OCI-LY1 (cell line): ENCODE data around the gene XRCC6.
"Not testable (repeated sequence)": the region's sequence is repeated elsewhere in the genome, so short reads cannot be mapped to it uniquely, and the experiment has no call there.

Source experiments
- H2AFZ ChIP-seq: fragments of 200-600 bp; sonication (generic), shearing (Covaris generic); 2 replicates; pipeline ENCODE4 v1.6.0; 2014; ENCODE audit warnings: antibody characterized with exemption, mild to moderate bottlenecking, low read length
- H3F3A ChIP-seq: fragments of 200-600 bp; sonication (generic), shearing (Covaris generic); 2 replicates; pipeline ENCODE4 v1.6.0; 2014; ENCODE audit warnings: mild to moderate bottlenecking, antibody characterized with exemption, low read length, moderate library complexity; ENCODE audit not compliant: insufficient read depth
- H3K27ac ChIP-seq: fragments of 200-600 bp; sonication (generic); 2 replicates; pipeline ENCODE4 v1.5.1; 2014; ENCODE audit warnings: low read length, mixed run types, mild to moderate bottlenecking, low read depth; ENCODE audit not compliant: poor library complexity, severe bottlenecking
- H3K27me3 ChIP-seq: fragments of 200-600 bp; sonication (generic); 2 replicates; pipeline ENCODE4 v1.6.0; 2014; ENCODE audit warnings: antibody characterized with exemption, mild to moderate bottlenecking, low read length, moderate library complexity; ENCODE audit not compliant: insufficient read depth
- H3K36me3 ChIP-seq: fragments of 200-600 bp; sonication (generic); 2 replicates; pipeline ENCODE4 v1.6.1; 2014; ENCODE audit warnings: mild to moderate bottlenecking, antibody characterized with exemption, low read length, moderate library complexity, mixed read lengths; ENCODE audit not compliant: insufficient read depth
- H3K4me1 ChIP-seq: fragments of 200-600 bp; sonication (generic); 2 replicates; pipeline ENCODE4 v1.5.1; 2014; ENCODE audit warnings: mild to moderate bottlenecking, low read length, moderate library complexity; ENCODE audit not compliant: insufficient read depth, severe bottlenecking
- H3K4me2 ChIP-seq: fragments of 200-600 bp; sonication (generic), shearing (Covaris generic); 2 replicates; pipeline ENCODE4 v1.6.1; 2014; ENCODE audit warnings: low read length
- H3K4me3 ChIP-seq: fragments of 200-600 bp; sonication (generic); 2 replicates; pipeline ENCODE4 v1.5.1; 2014; ENCODE audit warnings: low read length, low read depth, mild to moderate bottlenecking, mixed read lengths; ENCODE audit not compliant: poor library complexity, severe bottlenecking
- H3K79me2 ChIP-seq: fragments of 200-600 bp; shearing (Covaris generic); 2 replicates; pipeline ENCODE4 v1.6.1; 2016; ENCODE audit warnings: mixed run types, low read length, mixed read lengths; ENCODE audit not compliant: insufficient read depth
- H3K9ac ChIP-seq: fragments of 200-600 bp; sonication (generic), shearing (Covaris generic); 2 replicates; pipeline ENCODE4 v1.6.1; 2014; ENCODE audit warnings: mild to moderate bottlenecking, low read length, mixed read lengths
- H3K9me2 ChIP-seq: fragments of 200-600 bp; sonication (generic), shearing (Covaris generic); 2 replicates; pipeline ENCODE4 v1.6.1; 2014; ENCODE audit warnings: low read depth, mild to moderate bottlenecking, low read length, mixed read lengths
- H3K9me3 ChIP-seq: fragments of 200-600 bp; shearing (Covaris generic); 2 replicates; pipeline ENCODE4 v1.6.1; 2014; ENCODE audit warnings: low read length, mixed read lengths
- H4K20me1 ChIP-seq: fragments of 200-600 bp; sonication (generic), shearing (Covaris generic); 2 replicates; pipeline ENCODE4 v1.6.0; 2016; ENCODE audit warnings: mild to moderate bottlenecking, low read length; ENCODE audit not compliant: insufficient read depth
- CTCF ChIP-seq: fragments of 200-600 bp; sonication (generic), shearing (Covaris generic); IDR thresholded peaks from 2 replicates; pipeline ENCODE4 v1.5.1; 2017; ENCODE audit warnings: mild to moderate bottlenecking, antibody characterized with exemption, low read length, moderate library complexity, mixed read lengths
- EZH2 ChIP-seq: fragments of 200-600 bp; sonication (generic), shearing (Covaris generic); IDR thresholded peaks from 2 replicates; pipeline ENCODE4 v1.8.0; 2017; ENCODE audit warnings: borderline replicate concordance, mixed run types, mild to moderate bottlenecking, antibody characterized with exemption, low read length, moderate library complexity, mixed read lengths

The XRCC6 gene

GRCh38 chr22:41664951-41665350 lies 43.9 kb downstream of the XRCC6 start:
- Histone ChIP-seq H3K9me2 (no peaks in the 10 kb centered on the region), H3K27ac (no peak overlapping the region), H3K27me3 (no peaks in the 10 kb centered on the region), H3K9me3 (no peaks in the 10 kb centered on the region), H3K79me2 (no peaks in the 10 kb centered on the region), H3F3A (peaks cover 3% of the 10 kb centered on the region; the same call in 1 of the 2 replicates), H3K4me3 (no peak overlapping the region), H2AFZ (no peak overlapping the region), H3K4me2 (no peak overlapping the region), H3K9ac (no peak overlapping the region), H3K36me3 (peaks cover 56% of the 10 kb centered on the region), H3K4me1 (peaks cover 17% of the 10 kb centered on the region), H4K20me1 (no peaks in the 10 kb centered on the region)
- no peak for TF ChIP-seq EZH2
- no peak for TF ChIP-seq CTCF

GRCh38 chr22:41668971-41669911 lies 48.1 kb downstream of the XRCC6 start:
- H3K27me3 ChIP-seq = no peaks in the 10 kb centered on the region
- peaks cover 3% of the 10 kb centered on the region; the same call in 1 of the 2 replicates for H3F3A ChIP-seq
- no peak overlapping the region for H3K27ac ChIP-seq
- no peak overlapping the region for H3K4me3 ChIP-seq
- H2AFZ ChIP-seq = no peak overlapping the region
- H4K20me1 ChIP-seq = no peaks in the 10 kb centered on the region
- no peaks in the 10 kb centered on the region for H3K9me2 ChIP-seq
- no peaks in the 10 kb centered on the region for H3K79me2 ChIP-seq
- peaks cover 17% of the 10 kb centered on the region for H3K4me1 ChIP-seq
- peaks cover 38% of the 10 kb centered on the region for H3K36me3 ChIP-seq
- TF ChIP-seq CTCF (no peak), EZH2 (no peak)
- no peaks in the 10 kb centered on the region for H3K9me3 ChIP-seq
- H3K9ac ChIP-seq = no peak overlapping the region
- no peak overlapping the region for H3K4me2 ChIP-seq

- peaks cover 49% of the 10 kb centered on the region for H3K36me3 ChIP-seq
- H3K27ac ChIP-seq, H3K27me3 ChIP-seq, H3K9me2 ChIP-seq, H4K20me1 ChIP-seq, H3K79me2 ChIP-seq, H3F3A ChIP-seq, H3K9ac ChIP-seq, H3K4me2 ChIP-seq, H3K4me3 ChIP-seq, H3K9me3 ChIP-seq, H3K4me1 ChIP-seq, H2AFZ ChIP-seq: not testable (repeated sequence)
Measured at GRCh38 chr22:41672096-41672495, 51.0 kb downstream of the XRCC6 start.
